Measurements from ENCODE around the gene KYAT1.
"Not testable (repeated sequence)": the region's sequence is repeated elsewhere in the genome, so short reads cannot be mapped to it uniquely, and the experiment has no call there.

The KYAT1 gene

DNA sequence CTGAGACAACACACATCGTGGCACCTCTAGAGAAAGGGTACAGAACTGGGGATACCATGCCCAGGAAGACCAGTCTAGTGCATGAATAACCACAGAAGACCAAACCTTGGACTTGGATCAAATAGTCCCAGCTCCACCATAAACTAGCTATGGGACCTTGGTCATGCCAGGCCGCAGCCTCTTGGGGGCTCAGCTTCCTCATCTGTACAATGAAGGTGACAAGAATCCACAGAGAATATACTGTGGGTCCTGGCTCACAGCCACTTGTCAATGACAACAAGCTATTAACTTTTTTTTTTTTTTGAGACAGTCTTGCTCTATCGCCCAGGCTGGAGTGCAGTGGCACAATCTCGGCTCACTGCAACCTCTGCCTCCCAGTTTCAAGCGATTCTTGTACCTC lies 3.9 kb downstream of the KYAT1 start:
- H3K36me3 Mint-ChIP-seq, result peaks cover 13% of the 10 kb centered on the region
- H3K4me3 Mint-ChIP-seq, result no peak overlapping the region
- peak overlapping the region; percentile 32 for H3K27ac Mint-ChIP-seq
- no peak for ATAC-seq
- H3K4me1 Mint-ChIP-seq, result peaks cover 14% of the 10 kb centered on the region
- H3K9me3 Mint-ChIP-seq, result no peaks in the 10 kb centered on the region
- no peak for DNase-seq (ENCODE audit: low spot score in 2 of 2)

DNA sequence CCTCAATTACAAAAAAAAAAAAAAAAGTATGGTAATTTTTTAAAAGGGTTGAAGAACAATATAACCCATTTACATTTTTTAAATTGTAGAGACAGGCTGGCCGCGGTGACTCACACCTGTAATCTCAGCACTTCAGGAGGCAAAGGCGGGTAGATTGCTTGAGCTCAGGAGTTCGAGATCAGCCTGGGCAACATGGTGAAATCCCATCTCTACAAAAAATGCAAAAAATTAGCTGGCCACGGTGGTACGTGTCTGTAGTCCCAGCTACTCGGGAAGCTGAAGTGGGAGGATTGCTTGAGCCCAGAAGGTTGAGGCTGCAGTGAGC lies 10.8 kb downstream of the KYAT1 start:
- not testable (repeated sequence) for H3K9me3 Mint-ChIP-seq; H3K27ac Mint-ChIP-seq; H3K4me1 Mint-ChIP-seq; DNase-seq (ENCODE audit: low spot score in 2 of 2); H3K4me3 Mint-ChIP-seq; ATAC-seq
- peaks cover 14% of the 10 kb centered on the region for H3K36me3 Mint-ChIP-seq

DNA sequence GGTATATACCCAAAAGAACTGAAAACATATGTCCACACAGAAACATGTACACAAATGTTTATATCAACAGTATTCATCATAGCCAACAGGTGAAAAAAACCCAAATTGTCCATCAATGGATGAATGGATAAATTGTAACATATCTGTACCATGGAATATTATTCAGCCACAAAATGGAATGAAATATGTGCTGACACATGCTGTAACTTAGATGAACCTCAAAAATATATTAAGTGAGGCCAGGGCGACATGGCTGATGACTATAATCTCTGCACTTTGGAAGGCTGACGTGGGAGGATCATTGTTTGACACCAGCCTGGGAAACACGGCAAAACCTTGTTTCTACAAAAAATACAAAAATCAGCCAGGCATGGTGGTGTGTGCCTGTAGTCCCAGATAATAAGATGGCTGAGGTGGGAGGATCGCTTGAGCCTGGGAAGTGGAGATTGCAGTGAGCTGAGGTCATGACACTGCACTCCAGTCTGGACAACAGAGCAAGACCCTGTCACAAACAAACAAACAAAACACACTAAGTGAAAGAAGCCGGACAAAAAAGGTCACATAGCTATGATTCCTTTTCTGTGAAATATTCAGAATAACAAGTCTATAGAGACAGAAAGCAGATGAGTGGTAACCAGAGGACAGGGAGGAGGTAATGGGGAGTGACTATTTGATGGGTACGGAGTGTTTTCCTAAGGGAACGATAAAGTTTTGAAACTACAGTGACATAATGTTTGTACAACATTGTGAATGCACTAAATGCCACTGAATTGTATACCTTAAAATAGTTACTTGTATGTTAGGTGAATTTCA lies 11.4 kb downstream of the KYAT1 start:
- no peak overlapping the region for H3K4me3 Mint-ChIP-seq
- DNase-seq (ENCODE audit: low spot score in 2 of 2), result no peak
- H3K9me3 Mint-ChIP-seq, result no peaks in the 10 kb centered on the region
- no peaks in the 10 kb centered on the region for H3K4me1 Mint-ChIP-seq
- H3K36me3 Mint-ChIP-seq, result peaks cover 14% of the 10 kb centered on the region
- H3K27ac Mint-ChIP-seq, result no peak overlapping the region
- no peak for ATAC-seq

DNA sequence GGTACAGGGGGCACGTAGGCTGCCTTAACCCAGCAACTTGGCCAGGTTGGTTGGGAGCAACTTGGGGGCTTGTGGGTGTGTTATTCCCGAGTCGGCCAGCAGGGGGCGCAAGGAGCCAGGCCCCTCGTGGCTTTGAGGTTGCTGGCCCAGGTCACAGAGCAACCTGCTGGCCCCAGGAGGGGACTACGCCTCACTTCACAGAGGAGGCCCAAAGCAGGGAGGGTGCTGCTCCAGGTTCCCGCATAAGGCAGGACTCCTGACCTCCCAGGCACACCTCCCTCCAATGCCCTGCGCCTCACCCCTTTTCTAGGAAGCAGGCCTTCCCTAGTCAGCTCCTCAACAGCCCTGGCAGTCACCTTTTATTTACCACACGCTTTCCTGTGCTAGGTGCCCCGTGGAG lies 18.1 kb downstream of the KYAT1 start:
- Mint-ChIP-seq H3K9me3 (no peaks in the 10 kb centered on the region), H3K4me1 (peaks cover 4% of the 10 kb centered on the region), H3K4me3 (no peak overlapping the region), H3K27ac (no peak overlapping the region), H3K36me3 (no peaks in the 10 kb centered on the region)
- DNase-seq (ENCODE audit: low spot score in 2 of 2), result peak; percentile 87 to 94
- ATAC-seq, result peak; percentile 96

DNA sequence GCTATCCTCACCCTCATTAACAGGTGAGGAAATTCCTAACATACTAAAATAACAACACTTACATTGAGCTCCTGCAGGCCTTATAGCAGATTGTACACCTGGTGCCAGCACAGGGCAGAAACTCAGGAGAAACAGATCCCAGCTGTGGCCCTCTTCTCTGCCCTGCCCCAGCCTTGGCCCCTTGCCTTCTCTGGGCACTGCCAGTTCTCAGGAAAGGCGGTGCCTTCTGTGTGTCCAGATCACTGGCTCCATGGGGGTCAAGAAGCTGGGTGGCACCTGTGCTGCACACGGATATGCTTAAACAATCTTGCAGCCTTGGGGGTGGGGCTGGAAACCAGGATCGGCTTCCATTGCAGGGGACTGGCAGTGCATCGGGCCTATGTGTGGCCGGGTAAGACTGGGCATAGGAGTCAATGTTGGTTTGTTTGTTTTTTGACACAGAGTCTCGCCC lies 19.3 kb downstream of the KYAT1 start:
- H3K4me1 Mint-ChIP-seq, result peaks cover 4% of the 10 kb centered on the region
- no peak overlapping the region for H3K27ac Mint-ChIP-seq
- ATAC-seq, result no peak
- no peaks in the 10 kb centered on the region for H3K9me3 Mint-ChIP-seq
- no peak overlapping the region for H3K4me3 Mint-ChIP-seq
- DNase-seq (ENCODE audit: low spot score in 2 of 2), result no peak
- H3K36me3 Mint-ChIP-seq, result no peaks in the 10 kb centered on the region

DNA sequence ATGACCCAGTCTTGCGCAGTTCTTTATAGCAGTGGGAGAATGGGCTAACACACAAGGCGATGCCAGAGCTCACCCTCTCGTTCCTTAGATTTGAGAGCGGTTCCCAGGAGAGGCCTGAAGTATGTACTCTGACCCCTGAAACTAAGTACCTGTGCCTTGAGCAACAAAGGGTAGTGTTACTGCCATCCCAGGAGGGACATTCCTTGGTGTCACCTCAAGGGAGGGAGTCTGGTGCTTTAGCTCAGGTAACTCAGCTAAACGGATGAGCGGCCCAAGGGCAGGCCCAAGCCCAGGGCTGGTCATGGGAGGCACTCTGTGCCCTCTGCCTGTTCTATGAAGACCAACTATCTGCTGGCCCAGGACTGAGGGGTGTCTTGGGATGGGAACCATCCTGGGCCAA lies 20.2 kb downstream of the KYAT1 start:
- Mint-ChIP-seq H3K9me3 (no peaks in the 10 kb centered on the region), H3K27ac (no peak overlapping the region), H3K4me3 (no peak overlapping the region), H3K4me1 (peaks cover 4% of the 10 kb centered on the region), H3K36me3 (no peaks in the 10 kb centered on the region)
- ATAC-seq (no peak), DNase-seq (ENCODE audit: low spot score in 2 of 2) (no peak)

DNA sequence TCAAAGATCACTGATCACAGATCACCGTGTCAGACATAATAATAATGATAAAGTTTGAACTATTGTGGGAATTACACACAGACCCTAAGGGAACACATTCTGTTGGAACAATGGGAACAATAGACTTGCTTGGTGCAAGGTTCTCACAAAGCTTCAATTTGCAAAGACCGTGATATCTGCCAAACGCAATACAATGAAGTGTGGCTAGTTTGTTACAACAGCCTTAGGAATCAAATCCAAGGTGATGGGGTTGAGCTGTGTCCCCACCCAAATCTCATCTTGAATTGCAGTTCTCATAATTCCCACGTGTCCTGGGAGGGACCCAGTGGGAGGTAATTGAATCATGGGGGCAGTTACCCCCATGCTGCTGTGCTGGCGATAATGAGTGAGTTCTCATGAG lies 20.8 kb downstream of the KYAT1 start:
- Mint-ChIP-seq H3K4me3 (no peak overlapping the region), H3K27ac (no peak overlapping the region), H3K36me3 (no peaks in the 10 kb centered on the region), H3K9me3 (no peaks in the 10 kb centered on the region), H3K4me1 (peaks cover 4% of the 10 kb centered on the region)
- no peak for DNase-seq (ENCODE audit: low spot score in 2 of 2)
- no peak for ATAC-seq

DNA sequence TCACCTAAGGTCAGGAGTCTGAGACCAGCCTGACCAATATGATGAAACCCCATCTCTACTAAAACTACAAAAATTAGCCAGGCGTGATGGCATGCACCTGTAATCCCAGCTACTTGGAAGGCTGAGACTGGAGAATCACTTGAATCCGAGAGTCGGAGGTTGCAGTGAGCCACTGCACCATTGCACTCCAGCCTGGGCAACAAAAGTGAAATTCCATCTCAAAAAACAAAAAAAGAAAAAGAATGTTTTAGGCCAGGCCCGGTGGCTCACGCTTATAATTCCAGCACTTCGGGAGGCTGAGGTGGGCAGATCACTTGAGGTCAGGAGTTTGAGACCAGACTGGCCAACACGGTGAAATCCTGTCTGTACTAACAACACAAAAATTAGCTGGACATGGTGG lies 23.3 kb downstream of the KYAT1 start:
- not testable (repeated sequence) for H3K4me3 Mint-ChIP-seq; H3K9me3 Mint-ChIP-seq; DNase-seq (ENCODE audit: low spot score in 2 of 2); H3K4me1 Mint-ChIP-seq; H3K36me3 Mint-ChIP-seq; ATAC-seq; H3K27ac Mint-ChIP-seq

DNA sequence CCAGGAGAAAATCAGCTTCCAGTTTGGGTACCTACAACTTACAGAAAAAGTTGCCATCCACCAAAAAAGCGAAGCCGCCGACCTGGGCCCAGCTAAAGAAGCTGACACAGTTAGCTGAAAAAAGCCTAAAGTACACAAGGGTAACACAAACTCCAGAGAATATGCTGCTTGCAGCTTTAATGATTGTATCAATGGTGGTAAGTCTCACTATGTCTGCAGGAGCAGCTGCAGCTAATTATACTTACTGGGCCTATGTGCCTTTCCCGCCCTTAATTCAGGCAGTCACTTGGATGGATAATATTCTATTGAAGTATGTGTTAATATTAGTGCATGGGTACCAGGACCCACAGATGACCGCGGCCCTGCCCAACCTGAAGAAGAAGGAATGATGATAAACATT lies 27.3 kb downstream of the KYAT1 start:
- H3K9me3 Mint-ChIP-seq; H3K4me1 Mint-ChIP-seq; H3K36me3 Mint-ChIP-seq; H3K4me3 Mint-ChIP-seq; ATAC-seq; H3K27ac Mint-ChIP-seq; DNase-seq (ENCODE audit: low spot score in 2 of 2): not testable (repeated sequence)

DNA sequence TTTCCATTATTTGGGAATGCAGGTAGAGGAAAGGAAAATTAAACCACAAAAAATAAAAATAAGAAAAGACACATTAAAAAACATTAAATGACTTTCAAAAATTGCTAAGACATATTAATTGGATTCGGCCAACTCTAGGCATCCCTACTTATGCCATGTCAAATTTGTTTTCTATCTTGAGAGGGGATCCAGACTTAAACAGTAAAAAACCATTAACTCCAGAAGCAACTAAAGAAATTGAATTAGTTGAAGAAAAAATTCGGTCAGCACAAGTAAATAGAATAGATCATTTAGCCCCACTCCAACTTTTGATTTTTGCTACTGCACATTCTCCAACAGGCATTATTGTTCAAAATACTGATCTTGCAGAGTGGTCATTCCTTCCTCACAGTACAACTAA lies 29.1 kb downstream of the KYAT1 start:
- not testable (repeated sequence) for DNase-seq (ENCODE audit: low spot score in 2 of 2); H3K27ac Mint-ChIP-seq; H3K4me3 Mint-ChIP-seq; ATAC-seq; H3K4me1 Mint-ChIP-seq; H3K9me3 Mint-ChIP-seq; H3K36me3 Mint-ChIP-seq

DNA sequence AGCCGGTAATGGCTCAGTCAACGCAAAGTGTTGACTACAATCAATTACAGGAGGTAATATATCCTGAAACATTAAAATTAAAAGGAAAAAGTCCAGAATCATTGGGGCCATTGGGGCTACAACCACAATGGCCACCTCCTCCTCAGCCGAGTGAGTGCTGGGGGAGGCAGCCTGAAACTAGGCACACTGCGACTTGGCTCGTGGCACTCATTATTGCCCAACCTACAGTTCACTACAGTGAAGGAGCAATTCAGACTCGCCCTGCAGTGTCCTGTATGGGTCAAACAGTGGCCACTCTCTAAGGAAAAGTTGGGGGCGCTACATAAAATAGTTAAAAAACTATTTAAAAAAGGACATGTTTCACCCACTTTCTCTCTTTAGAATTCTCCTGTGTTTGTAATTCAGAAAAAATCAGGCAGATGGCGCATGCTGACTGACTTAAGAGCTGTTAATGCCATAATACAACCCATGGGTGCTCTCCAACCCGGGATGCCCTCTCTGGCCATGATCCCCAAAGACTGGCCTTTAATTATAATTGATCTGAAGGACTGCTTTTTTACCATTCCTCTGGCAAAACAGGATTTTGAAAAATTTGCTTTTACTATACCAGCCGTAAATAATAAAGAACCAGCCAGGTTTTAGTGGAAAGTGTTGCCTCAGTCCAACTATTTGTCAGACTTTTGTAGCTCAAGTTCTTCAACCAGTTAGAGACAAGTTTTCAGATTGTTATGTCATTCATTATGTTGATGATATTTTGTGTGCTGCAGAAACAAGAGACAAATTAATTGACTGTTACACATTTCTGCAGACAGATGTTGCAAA lies 29.8 kb downstream of the KYAT1 start:
- not testable (repeated sequence) for H3K9me3 Mint-ChIP-seq; H3K4me1 Mint-ChIP-seq; ATAC-seq; DNase-seq (ENCODE audit: low spot score in 2 of 2); H3K27ac Mint-ChIP-seq; H3K36me3 Mint-ChIP-seq; H3K4me3 Mint-ChIP-seq

DNA sequence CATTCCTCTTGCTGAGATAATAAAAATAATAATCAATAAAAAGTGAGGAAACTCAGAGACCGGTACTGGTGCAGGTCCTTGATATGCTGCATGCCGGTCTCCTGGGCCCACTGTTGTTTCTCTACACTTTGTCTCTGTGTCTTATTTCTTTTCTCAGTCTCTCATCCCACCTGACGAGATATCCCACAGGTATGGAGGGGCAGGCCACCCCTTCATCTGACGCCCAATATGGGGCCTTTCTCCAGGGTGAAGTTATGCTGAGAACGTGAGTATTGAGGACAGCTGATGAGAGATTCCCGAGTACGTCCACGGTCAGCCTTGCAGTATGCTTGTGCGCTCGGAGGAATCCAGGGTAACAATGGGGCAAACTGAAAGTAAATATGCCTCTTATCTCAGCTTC lies 30.7 kb downstream of the KYAT1 start:
- not testable (repeated sequence) for H3K27ac Mint-ChIP-seq; H3K36me3 Mint-ChIP-seq; H3K9me3 Mint-ChIP-seq; DNase-seq (ENCODE audit: low spot score in 2 of 2); H3K4me1 Mint-ChIP-seq; H3K4me3 Mint-ChIP-seq; ATAC-seq

DNA sequence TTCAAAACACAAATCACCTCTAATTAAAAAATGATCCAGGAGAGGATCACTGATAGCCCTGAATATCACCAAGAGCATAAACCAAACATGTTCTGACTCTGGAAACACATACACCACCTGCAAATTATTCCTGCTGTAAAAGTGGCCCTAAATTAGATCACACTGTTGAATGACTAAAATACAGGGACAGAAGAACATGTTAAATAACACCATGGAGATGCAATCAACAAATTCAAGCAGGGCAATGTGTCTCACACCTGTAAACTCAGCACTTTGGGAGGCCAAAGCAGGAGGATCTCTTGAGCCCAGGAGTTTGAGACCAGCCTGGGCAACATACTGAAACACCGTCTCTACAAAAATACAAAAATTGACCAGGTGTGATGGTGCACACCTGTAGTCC lies 33.9 kb downstream of the KYAT1 start:
- DNase-seq (ENCODE audit: low spot score in 2 of 2) (no peak), ATAC-seq (no peak)
- Mint-ChIP-seq H3K9me3 (peaks cover 10% of the 10 kb centered on the region), H3K4me3 (no peak overlapping the region), H3K4me1 (no peaks in the 10 kb centered on the region), H3K27ac (no peak overlapping the region), H3K36me3 (peaks cover 6% of the 10 kb centered on the region)

DNA sequence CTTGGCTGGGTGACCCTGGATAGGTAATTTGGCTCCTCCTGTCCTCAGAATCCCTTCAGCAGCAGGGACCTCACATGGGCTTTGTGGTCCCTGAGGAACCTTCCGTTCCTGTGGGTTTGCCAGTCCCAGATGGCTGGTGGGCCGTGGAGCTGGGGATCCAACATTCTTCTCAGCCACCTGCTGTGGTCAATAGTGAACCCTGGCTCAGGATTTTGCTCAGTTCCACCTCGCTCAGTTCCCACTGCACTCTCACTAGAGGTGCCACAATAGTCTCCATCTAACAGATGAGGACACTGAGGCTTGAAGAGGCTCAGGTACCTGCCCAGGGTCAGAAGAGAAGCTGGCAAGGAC lies 35.1 kb downstream of the KYAT1 start:
- Mint-ChIP-seq H3K27ac (no peak overlapping the region), H3K36me3 (peaks cover 6% of the 10 kb centered on the region), H3K4me3 (no peak overlapping the region), H3K4me1 (no peaks in the 10 kb centered on the region), H3K9me3 (peaks cover 10% of the 10 kb centered on the region)
- ATAC-seq (no peak), DNase-seq (ENCODE audit: low spot score in 2 of 2) (no peak)

DNA sequence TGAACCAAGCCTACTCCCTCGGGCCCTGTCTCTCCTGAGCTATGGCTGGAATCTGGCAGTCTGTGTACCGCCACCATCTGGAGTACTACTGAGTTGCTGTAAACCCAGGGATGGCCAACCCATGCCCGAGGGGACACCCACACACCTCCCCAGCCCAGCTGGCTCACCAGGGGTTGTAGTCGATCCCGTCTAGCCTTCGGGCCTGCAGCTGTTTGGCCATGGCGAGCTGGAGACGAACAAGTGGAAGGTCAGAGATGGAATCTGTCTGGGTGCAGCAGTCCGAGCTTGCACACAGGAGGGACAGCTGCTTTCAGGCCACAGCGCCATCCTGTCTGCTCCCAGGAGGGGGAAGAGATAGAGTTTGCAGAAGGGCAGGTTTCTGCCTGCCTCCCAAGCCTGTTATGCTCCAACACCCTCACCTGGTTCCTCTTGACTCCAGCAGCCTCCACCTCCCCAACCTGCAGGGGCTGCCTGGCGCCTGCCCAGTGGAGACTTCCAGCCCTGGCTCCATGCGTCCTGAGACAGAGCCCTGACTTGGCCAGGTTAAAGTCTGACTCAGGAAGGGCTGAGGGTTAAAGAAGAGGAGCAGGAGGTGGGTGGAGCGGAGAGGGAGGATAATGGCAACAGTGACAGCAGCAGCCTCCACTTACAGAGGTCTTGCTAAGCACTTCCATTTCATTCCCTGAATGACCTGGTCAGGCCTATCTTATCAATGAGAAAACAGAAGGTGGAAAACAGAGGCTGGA lies 36.4 kb downstream of the KYAT1 start:
- no peak for DNase-seq (ENCODE audit: low spot score in 2 of 2)
- H3K4me3 Mint-ChIP-seq, result no peak overlapping the region

More for the DNA sequence above, 36.4 kb downstream of the KYAT1 start:
- Mint-ChIP-seq H3K9me3 (no peaks in the 10 kb centered on the region), H3K36me3 (peaks cover 6% of the 10 kb centered on the region), H3K4me1 (no peaks in the 10 kb centered on the region), H3K27ac (no peak overlapping the region)
- no peak for ATAC-seq
